GM18526 (cell line): ENCODE measurements around the gene KLF11.

Experiments
- POLR2A ChIP-seq: IDR thresholded peaks from 3 replicates; pipeline ENCODE4 v1.6.1; 2011; ENCODE audit not compliant: insufficient read length; ENCODE audit errors: extremely low read depth

Gene KLF11

GRCh38 chr2:10022041-10022421 is 21.3 kb upstream of the KLF11 start:
- no peak for TF ChIP-seq POLR2A

DNA sequence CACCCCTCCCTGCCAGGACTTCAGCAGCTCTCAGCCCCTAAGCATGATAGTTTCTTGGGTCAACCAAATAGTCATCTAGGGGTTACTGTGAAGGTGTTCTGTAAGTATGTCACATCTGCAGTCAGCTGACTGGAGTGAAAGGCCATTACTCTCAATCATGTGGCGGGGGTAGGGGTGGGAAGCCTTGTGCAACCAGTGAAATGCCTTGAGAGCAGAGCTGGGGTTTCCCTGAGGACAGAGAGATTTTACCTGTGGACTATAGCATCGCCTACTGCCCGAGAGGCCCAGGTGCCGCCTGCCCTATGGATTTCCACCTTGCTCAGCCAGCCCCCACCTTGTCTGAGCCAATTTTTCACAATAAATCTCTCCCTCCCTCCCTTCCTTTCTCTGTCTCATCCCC is 20.9 kb upstream of the KLF11 start:
- TF ChIP-seq POLR2A = no peak

DNA sequence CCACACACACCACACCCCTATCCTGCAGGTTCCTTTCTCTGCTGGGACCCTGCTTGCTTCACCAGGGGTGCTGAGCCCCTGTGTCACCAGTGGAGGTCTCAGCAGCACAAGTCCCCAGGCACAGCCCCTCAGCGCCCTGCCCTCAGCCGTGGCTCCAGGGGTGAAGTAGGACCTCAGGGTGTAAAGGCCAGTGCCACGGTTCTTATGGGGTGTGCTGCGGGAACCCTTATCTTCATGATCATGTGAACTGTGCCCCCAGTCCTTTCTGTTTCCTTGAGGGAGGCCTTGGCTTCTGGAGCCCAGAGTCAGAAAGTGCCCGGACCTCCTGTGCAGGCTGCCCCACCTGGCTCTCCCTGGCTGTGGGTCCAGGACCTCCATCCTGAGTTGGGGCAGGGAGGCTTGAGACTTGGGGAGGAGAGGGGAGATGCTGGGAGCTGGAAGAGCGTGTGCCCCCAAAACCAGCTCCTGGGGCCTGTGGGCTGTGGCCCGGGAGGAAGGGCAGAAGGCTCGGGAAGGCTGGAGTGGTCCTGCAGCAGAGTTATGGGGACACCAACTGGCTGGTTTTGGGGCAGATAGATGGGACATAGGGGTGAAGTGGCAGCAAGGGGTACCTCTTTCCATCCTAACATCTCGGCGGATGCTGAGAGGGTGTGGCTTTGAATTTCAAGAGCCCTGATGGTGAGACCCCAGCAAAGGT is 20.2 kb upstream of the KLF11 start:
- no peak for TF ChIP-seq POLR2A

- no peak for TF ChIP-seq POLR2A
Measured at GRCh38 chr2:10026940-10027569, 16.3 kb upstream of the KLF11 start.

DNA sequence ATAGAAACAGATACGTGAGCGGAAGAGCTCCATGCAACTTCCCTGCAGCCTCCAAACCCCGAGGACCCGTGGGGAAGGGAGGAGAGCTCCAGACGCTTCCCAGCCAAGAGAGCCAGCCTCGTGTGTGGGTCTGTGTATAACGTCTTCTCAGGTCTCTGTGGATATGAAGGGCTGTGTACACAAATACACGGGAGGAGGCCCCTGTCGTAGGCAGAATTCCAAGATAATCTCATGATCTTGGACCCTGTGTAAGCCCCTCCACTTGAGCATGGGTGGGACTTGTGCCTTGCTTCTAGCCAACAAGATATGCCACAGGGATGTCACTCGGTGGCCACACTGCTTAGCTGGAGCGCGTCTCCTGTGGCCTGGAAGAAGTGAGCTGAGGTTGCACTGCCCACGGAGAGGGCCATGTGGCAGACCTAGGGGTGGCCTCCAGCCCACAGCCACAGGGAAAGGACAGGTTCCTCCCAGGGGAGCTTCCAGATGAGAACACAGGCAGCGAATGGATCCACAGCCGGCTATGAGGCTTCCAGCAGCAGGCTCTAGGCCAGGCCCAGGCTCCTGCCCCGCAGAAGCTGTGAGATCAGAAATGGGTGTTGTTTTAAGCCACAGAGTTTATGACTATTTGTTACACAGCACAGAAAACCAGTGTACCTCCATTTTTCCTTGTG is 15.6 kb upstream of the KLF11 start:
- TF ChIP-seq POLR2A = no peak

GRCh38 chr2:10028407-10028987 is 14.9 kb upstream of the KLF11 start:
- no peak for TF ChIP-seq POLR2A

DNA sequence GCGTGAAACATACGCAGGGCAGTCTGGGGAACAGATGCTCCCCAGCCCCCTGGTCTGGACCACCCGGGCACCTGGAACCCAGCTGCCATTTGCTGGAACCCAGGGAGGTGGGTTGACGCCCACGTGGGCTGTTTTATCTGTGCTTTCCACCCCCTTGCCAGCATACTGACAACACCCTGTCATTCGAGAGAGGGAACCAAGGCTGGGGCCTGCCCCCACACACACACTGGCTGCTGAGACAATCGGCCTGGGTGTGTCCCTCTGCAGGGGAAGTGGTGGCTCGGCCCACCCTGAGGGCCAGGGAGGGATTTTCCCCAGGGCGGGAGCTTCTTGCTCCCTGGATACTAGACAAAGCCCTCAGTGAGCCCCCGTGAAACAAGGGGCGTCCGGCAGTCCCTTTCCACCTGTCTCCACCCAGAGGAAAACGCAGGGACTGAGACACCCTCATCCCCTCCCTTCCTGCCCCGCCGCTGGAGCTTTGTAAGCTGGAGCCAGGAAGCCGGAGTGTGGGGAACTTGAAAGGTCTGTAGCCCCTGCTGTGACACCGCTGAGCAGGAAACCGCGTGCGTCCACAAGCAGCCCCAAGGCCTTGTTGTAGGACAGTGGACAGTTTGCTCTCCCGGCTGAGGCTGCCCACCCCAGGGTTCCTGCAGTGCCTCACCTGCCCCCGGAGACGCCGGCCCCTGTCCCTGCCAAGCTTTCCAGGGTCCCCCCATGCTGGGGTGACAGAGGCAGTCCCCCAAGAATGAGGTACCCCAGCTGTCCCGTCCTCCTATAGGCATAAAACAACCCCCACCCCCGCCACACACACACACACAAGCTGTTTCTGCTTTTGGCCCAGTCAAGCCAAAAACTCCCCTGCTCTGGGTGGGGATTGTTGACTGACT is 14.1 kb upstream of the KLF11 start:
- TF ChIP-seq POLR2A = no peak

DNA sequence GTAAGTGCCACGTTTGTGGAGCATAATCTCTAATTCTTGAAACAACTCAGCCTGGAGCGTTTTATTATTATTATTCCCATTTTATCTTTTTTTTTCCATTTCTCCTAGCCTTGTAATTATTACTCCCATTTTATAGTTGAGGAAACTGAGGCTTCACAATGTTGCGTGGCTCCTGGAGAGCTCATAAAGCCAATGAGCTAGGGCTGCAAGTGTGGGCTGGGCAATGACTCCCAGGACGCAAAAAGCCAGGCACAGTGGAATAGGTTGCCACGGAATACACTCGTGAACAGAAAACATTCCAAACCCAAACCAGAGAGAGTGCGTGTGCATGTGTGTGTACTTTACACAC is 13.5 kb upstream of the KLF11 start:
- no peak for TF ChIP-seq POLR2A

GRCh38 chr2:10030311-10030736 is 13.0 kb upstream of the KLF11 start:
- no peak for TF ChIP-seq POLR2A

- TF ChIP-seq POLR2A = no peak
Measured at GRCh38 chr2:10031886-10032745, 11.2 kb upstream of the KLF11 start.

DNA sequence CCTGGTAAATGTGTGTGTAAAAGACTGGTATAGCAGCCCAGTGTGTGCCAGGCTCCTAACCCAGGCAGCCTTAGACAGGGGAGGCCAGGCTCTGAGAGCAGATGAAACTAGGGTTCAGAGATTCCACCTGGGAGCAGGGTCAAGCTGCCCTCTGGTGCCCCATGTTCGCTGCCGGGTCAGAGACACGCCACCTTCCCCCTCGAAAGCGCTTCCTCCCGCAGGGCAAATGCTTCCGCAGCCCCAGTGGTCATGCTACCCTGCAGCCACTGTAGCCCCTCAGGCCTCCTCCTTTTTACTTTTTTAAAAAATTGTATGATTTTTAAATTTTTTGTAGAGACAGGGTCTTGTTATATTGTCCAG is 10.6 kb upstream of the KLF11 start:
- TF ChIP-seq POLR2A = no peak

GRCh38 chr2:10033251-10034006 is 9.9 kb upstream of the KLF11 start:
- TF ChIP-seq POLR2A = no peak

GRCh38 chr2:10034333-10035052 is 8.9 kb upstream of the KLF11 start:
- TF ChIP-seq POLR2A = no peak
